Right atrium auricular region (tissue), 2 donors: ENCODE measurements around the gene MAPKBP1. TPM values are rescaled to one million over a fixed set of nuclear protein-coding genes. Genes with fewer than 3 reads are reported as not detected.

Experiments used
- DNase-seq: peaks from one replicate; pipeline ENCODE4 v3.0.0-alpha.2; 2019; ENCODE audit warnings: low spot score
- H3K27ac ChIP-seq, 2 donors: fragments of 200-600 bp; sonication (generic); 1 replicate in 1 of 2; 2 replicates in 1 of 2; pipeline ENCODE4 v1.5.1; 2016 to 2019
- H3K27me3 ChIP-seq, 2 donors: fragments of 200-600 bp; sonication (generic); one replicate each; pipeline versions ENCODE4 v1.5.1 to v1.6.0; 2017 to 2019
- H3K36me3 ChIP-seq: fragments of 200-600 bp; sonication (generic); one replicate; pipeline ENCODE4 v1.5.1; 2016
- H3K4me1 ChIP-seq, 2 donors: fragments of 200-600 bp; sonication (generic); one replicate each; pipeline versions ENCODE4 v1.5.1 to v1.6.0; 2017 to 2019
- H3K4me3 ChIP-seq, 2 donors: fragments of 200-600 bp; sonication (generic); 1 replicate in 1 of 2; 2 replicates in 1 of 2; pipeline ENCODE4 v1.5.1; 2017 to 2019; ENCODE audit warnings: mild to moderate bottlenecking in 1 of 2, moderate library complexity in 1 of 2
- H3K9me3 ChIP-seq, 2 donors: fragments of 200-600 bp; sonication (generic); one replicate each; pipeline ENCODE4 v1.5.1; 2019
- CTCF ChIP-seq, 2 donors: fragments of 200-600 bp; sonication (generic); IDR thresholded peaks; one replicate each; pipeline ENCODE4 v1.5.1; 2019; ENCODE audit warnings: antibody characterized with exemption in 2 of 2
- total RNA-seq, 2 donors: library from RNA; depleted of rRNA; stranded (reverse); fragments of >200 nt; gene quantifications; one replicate each; pipeline ENCODE4 v1.1.0, GENCODE V29; 2016

MAPKBP1 gene
- total RNA-seq, 2 donors from 2014 or later: 10.5 TPM

- no peaks in the 10 kb centered on the region for H3K9me3 ChIP-seq
These were observed 31.4 kb downstream of the MAPKBP1 start for GRCh38 chr15:41805711-41806110.

GRCh38 chr15:41806291-41807181 lies 32.3 kb downstream of the MAPKBP1 start:
- Histone ChIP-seq H3K9me3 (no peaks in the 10 kb centered on the region), H3K36me3 (no peaks in the 10 kb centered on the region), H3K27ac (no peak overlapping the region), H3K4me3 (no peak overlapping the region), H3K27me3 (no peaks in the 10 kb centered on the region), H3K4me1 (peaks cover 0 to 23% of the 10 kb centered on the region in 2 donors)
- no peak for DNase-seq
- no peak for TF ChIP-seq CTCF (IDR thresholded peaks at IDR 0.05)

More at GRCh38 chr15:41805711-41806110, 31.4 kb downstream of the MAPKBP1 start:
- Histone ChIP-seq H3K27ac (no peak overlapping the region), H3K4me3 (no peak overlapping the region), H3K4me1 (peaks cover 0 to 23% of the 10 kb centered on the region in 2 donors), H3K27me3 (no peaks in the 10 kb centered on the region), H3K36me3 (no peaks in the 10 kb centered on the region)
- no peak for TF ChIP-seq CTCF (IDR thresholded peaks at IDR 0.05)
- no peak for DNase-seq

- Histone ChIP-seq H3K36me3 (peaks cover 15% of the 10 kb centered on the region), H3K9me3 (no peaks in the 10 kb centered on the region), H3K4me3 (no peak overlapping the region), H3K4me1 (peaks cover 0 to 21% of the 10 kb centered on the region in 2 donors), H3K27ac (no peak overlapping the region), H3K27me3 (no peaks in the 10 kb centered on the region)
- TF ChIP-seq CTCF (IDR thresholded peaks at IDR 0.05): no peak
- DNase-seq: no peak
These were observed 34.8 kb downstream of the MAPKBP1 start for GRCh38 chr15:41809121-41809520.

- no peak for TF ChIP-seq CTCF (IDR thresholded peaks at IDR 0.05)
- H3K27me3 ChIP-seq: no peaks in the 10 kb centered on the region
- no peak overlapping the region for H3K4me3 ChIP-seq
- peaks cover 0 to 16% of the 10 kb centered on the region in 2 donors for H3K4me1 ChIP-seq
- no peaks in the 10 kb centered on the region for H3K9me3 ChIP-seq
- no peak overlapping the region for H3K27ac ChIP-seq
- DNase-seq: no peak
- peaks cover 15% of the 10 kb centered on the region for H3K36me3 ChIP-seq
These were observed 35.4 kb downstream of the MAPKBP1 start for GRCh38 chr15:41809526-41810220.

- H3K9me3 ChIP-seq: no peaks in the 10 kb centered on the region
- H3K4me1 ChIP-seq: peaks cover 0 to 7% of the 10 kb centered on the region in 2 donors
- H3K4me3 ChIP-seq: no peak overlapping the region
- DNase-seq: no peak
- TF ChIP-seq CTCF (IDR thresholded peaks at IDR 0.05): no peak
- peaks cover 23% of the 10 kb centered on the region for H3K36me3 ChIP-seq
- no peak overlapping the region for H3K27ac ChIP-seq
- H3K27me3 ChIP-seq: no peaks in the 10 kb centered on the region
These were observed 36.6 kb downstream of the MAPKBP1 start for GRCh38 chr15:41810651-41811431.
